Effector memory CD8-positive, alpha-beta T cell (primary cell): ENCODE measurements around the gene VARS2.
A peak's percentile ranks its signal among the peaks of the same experiment; 100 is the strongest.

Experiments
- ATAC-seq: fragments of 150-1000 bp; cut with Tn5 transposase; replicated peaks from 2 replicates; pipeline ENCODE4 v1.10.0; 2021; ENCODE audit warnings: mild to moderate bottlenecking, moderate library complexity
- DNase-seq, 3 experiments: peaks; one replicate each; pipeline ENCODE4 v3.0.0; 2021
- H3K27ac Mint-ChIP-seq, 2 donors: one replicate each; pipeline ENCODE4 v1.8.0; 2022; ENCODE audit warnings: mild to moderate bottlenecking in 2 of 2, mixed read lengths in 2 of 2, moderate library complexity in 2 of 2
- H3K27me3 Mint-ChIP-seq, 2 donors: one replicate each; pipeline ENCODE4 v1.8.0; 2022; ENCODE audit warnings: mixed read lengths in 2 of 2
- H3K36me3 Mint-ChIP-seq: one replicate; pipeline ENCODE4 v1.8.0; 2022; ENCODE audit warnings: mild to moderate bottlenecking, moderate library complexity, mixed read lengths; ENCODE audit not compliant: insufficient read depth
- H3K4me1 Mint-ChIP-seq, 2 donors: one replicate each; pipeline ENCODE4 v1.8.0; 2022; ENCODE audit warnings: low read depth in 2 of 2, mixed read lengths in 2 of 2
- H3K4me3 Mint-ChIP-seq, 2 donors: one replicate each; pipeline ENCODE4 v1.8.0; 2022; ENCODE audit warnings: mild to moderate bottlenecking in 2 of 2, mixed read lengths in 2 of 2, moderate library complexity in 2 of 2
- H3K9me3 Mint-ChIP-seq, 2 donors: one replicate each; pipeline ENCODE4 v1.8.0; 2022; ENCODE audit warnings: mixed read lengths in 2 of 2

VARS2 gene

DNA sequence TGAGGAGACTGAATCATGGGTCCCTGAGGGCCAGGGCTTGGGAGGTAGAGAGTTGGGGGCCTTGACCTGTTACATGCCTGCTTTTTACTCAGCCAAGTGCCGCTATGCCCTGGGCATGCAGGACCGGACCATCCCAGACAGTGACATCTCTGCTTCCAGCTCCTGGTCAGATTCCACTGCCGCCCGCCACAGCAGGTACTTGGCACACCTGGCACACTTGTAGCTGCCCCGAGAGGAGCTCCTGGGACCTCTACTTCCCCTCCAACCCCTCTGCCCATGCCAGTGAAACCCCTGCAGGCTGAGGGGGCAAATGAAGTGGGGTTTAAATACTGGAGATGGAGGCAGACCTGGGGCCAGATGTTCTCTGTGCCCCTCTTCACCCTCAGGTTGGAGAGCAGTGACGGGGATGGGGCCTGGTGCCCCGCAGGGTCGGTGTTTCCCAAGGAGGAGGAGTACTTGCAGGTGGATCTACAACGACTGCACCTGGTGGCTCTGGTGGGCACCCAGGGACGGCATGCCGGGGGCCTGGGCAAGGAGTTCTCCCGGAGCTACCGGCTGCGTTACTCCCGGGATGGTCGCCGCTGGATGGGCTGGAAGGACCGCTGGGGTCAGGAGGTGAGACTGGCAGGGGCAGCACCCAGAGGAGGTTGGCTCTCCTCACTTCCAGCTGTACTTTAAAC is 25.1 kb upstream of the VARS2 start:
- Mint-ChIP-seq H3K27ac (no peak overlapping the region), H3K36me3 (peaks cover 4% of the 10 kb centered on the region), H3K27me3 (peaks cover 0 to 17% of the 10 kb centered on the region in 2 donors), H3K9me3 (no peaks in the 10 kb centered on the region), H3K4me3 (no peak overlapping the region), H3K4me1 (peaks cover 16 to 20% of the 10 kb centered on the region in 2 donors)
- no peak for DNase-seq
- no peak for ATAC-seq

- no peak for ATAC-seq
- Mint-ChIP-seq H3K27ac (no peak overlapping the region), H3K9me3 (no peaks in the 10 kb centered on the region), H3K36me3 (peaks cover 4% of the 10 kb centered on the region), H3K4me1 (peaks cover 16 to 20% of the 10 kb centered on the region in 2 donors), H3K27me3 (peaks cover 0 to 17% of the 10 kb centered on the region in 2 donors), H3K4me3 (no peak overlapping the region)
- DNase-seq, result no peak
Measured at GRCh38 chr6:30889496-30889885, 24.5 kb upstream of the VARS2 start.

DNA sequence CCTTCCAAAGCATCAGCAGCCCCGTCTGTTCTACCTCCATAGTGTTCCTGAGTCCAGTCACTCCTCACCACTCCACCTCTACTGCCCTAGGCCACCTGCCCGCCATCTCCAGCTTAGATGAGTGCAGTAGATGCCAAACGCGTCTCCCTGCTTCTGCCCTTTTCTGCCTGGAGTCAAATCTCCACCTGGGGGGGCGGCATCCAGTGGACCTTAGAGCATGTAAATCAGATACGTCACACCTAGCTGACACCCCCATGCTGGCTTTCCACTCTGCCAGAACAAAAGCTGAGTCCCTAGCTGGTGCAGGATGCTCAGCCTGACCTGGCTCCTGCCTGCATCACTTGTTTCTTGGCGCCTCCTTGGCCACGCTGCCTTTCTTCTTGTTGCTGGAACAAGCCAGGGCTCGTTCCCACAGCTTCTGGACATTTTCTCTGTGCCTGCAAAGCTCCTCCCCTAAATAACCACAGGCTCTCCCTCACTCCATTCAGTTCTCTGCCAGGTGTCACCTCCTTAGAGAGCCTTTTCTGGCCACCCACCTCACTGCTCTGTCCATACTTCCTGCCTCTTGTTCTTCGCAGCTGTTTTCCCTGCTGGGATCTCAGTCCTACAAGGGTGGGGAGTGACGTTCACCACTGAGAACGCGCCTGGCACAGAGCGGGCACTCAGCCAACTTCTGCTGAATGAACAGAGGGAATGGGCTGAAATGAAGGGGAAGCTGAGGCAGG is 24.0 kb upstream of the VARS2 start:
- no peak overlapping the region for H3K27ac Mint-ChIP-seq
- no peaks in the 10 kb centered on the region for H3K9me3 Mint-ChIP-seq
- H3K36me3 Mint-ChIP-seq, result peaks cover 4% of the 10 kb centered on the region
- H3K27me3 Mint-ChIP-seq, result peaks cover 0 to 17% of the 10 kb centered on the region in 2 donors
- no peak for ATAC-seq
- no peak overlapping the region for H3K4me3 Mint-ChIP-seq
- no peak for DNase-seq
- peaks cover 16% of the 10 kb centered on the region in 2 donors for H3K4me1 Mint-ChIP-seq

DNA sequence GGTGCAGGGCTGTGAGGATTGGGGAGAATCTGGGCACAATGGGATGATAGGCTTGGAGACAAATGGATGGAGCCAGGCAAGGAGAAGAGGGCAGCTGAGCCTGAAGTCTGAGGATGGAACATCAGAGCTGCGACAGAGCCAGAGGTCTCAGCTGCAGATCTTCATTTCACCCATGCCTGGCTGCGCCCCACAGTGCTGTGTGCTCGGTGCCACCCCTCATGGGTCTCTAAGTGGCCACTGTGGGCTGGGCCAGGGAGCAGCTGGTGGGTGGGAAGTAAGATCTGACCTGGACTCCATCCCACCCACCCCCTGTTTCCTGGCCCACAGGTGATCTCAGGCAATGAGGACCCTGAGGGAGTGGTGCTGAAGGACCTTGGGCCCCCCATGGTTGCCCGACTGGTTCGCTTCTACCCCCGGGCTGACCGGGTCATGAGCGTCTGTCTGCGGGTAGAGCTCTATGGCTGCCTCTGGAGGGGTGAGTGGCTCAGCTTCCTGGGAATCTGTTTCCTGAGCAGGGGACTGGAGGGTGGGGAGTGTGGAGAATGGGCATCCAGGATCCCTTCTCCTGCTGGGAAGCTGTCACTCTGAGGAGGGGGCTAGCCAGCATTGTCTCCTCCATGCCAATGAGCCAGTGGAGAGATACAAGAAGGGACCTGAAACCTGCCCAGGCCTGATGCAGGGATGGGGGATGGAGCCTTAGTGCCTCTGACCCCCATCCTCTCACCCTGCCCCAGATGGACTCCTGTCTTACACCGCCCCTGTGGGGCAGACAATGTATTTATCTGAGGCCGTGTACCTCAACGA is 23.2 kb upstream of the VARS2 start:
- no peak overlapping the region for H3K4me3 Mint-ChIP-seq
- no peaks in the 10 kb centered on the region for H3K9me3 Mint-ChIP-seq
- H3K4me1 Mint-ChIP-seq, result peaks cover 9 to 10% of the 10 kb centered on the region in 2 donors
- H3K27me3 Mint-ChIP-seq, result peaks cover 0 to 10% of the 10 kb centered on the region in 2 donors
- no peak overlapping the region for H3K27ac Mint-ChIP-seq
- DNase-seq, result no peak
- H3K36me3 Mint-ChIP-seq, result peaks cover 4% of the 10 kb centered on the region
- no peak for ATAC-seq

GRCh38 chr6:30891450-30891723 is 22.7 kb upstream of the VARS2 start:
- Mint-ChIP-seq H3K4me3 (no peak overlapping the region), H3K36me3 (peaks cover 4% of the 10 kb centered on the region), H3K27me3 (peaks cover 0 to 5% of the 10 kb centered on the region in 2 donors), H3K4me1 (peaks cover 5% of the 10 kb centered on the region in 2 donors), H3K27ac (no peak overlapping the region), H3K9me3 (no peaks in the 10 kb centered on the region)
- ATAC-seq (no peak), DNase-seq (no peak)

DNA sequence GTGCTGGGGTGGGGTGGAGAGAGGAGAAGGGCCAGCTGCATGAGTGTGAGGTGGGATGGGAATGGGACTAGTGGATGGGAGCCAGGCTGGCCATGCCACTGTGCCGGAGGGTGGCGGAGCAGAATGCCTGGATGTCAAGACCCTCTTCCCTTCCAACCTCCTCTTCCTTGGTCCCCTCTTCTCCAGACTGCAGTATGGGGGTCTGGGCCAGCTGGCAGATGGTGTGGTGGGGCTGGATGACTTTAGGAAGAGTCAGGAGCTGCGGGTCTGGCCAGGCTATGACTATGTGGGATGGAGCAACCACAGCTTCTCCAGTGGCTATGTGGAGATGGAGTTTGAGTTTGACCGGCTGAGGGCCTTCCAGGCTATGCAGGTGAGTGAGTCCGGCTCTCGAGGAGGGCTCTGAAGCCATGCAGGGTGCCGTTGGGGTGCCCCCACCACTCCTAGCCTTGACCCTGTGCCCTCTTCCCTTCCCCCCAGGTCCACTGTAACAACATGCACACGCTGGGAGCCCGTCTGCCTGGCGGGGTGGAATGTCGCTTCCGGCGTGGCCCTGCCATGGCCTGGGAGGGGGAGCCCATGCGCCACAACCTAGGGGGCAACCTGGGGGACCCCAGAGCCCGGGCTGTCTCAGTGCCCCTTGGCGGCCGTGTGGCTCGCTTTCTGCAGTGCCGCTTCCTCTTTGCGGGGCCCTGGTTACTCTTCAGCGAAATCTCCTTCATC is 22.1 kb upstream of the VARS2 start:
- DNase-seq (no peak), ATAC-seq (no peak)
- Mint-ChIP-seq H3K27ac (no peak overlapping the region), H3K4me3 (no peak overlapping the region), H3K36me3 (peaks cover 4% of the 10 kb centered on the region), H3K27me3 (no peaks in the 10 kb centered on the region), H3K4me1 (peaks cover 0 to 1% of the 10 kb centered on the region in 2 donors), H3K9me3 (no peaks in the 10 kb centered on the region)

- DNase-seq (no peak), ATAC-seq (no peak)
- Mint-ChIP-seq H3K9me3 (no peaks in the 10 kb centered on the region), H3K27ac (no peak overlapping the region), H3K36me3 (peaks cover 4% of the 10 kb centered on the region), H3K4me1 (peaks cover 0 to 1% of the 10 kb centered on the region in 2 donors), H3K27me3 (no peaks in the 10 kb centered on the region), H3K4me3 (no peak overlapping the region)
Measured at GRCh38 chr6:30893001-30893591, 20.9 kb upstream of the VARS2 start.

- no peak overlapping the region for H3K27ac Mint-ChIP-seq
Measured at GRCh38 chr6:30893666-30894065, 20.4 kb upstream of the VARS2 start.

GRCh38 chr6:30894381-30894780 is 19.7 kb upstream of the VARS2 start:
- DNase-seq, result no peak
- H3K4me1 Mint-ChIP-seq, result no peaks in the 10 kb centered on the region
- H3K36me3 Mint-ChIP-seq, result peaks cover 4% of the 10 kb centered on the region
- no peak for ATAC-seq
- peak overlapping the region in 1 of 2 donors; percentile 8 for H3K27ac Mint-ChIP-seq
- H3K4me3 Mint-ChIP-seq, result no peak overlapping the region
- H3K9me3 Mint-ChIP-seq, result no peaks in the 10 kb centered on the region
- H3K27me3 Mint-ChIP-seq, result no peaks in the 10 kb centered on the region

More at GRCh38 chr6:30893666-30894065, 20.4 kb upstream of the VARS2 start:
- Mint-ChIP-seq H3K27me3 (no peaks in the 10 kb centered on the region), H3K36me3 (peaks cover 4% of the 10 kb centered on the region), H3K9me3 (no peaks in the 10 kb centered on the region), H3K4me3 (no peak overlapping the region), H3K4me1 (no peaks in the 10 kb centered on the region)
- DNase-seq, result no peak
- no peak for ATAC-seq

DNA sequence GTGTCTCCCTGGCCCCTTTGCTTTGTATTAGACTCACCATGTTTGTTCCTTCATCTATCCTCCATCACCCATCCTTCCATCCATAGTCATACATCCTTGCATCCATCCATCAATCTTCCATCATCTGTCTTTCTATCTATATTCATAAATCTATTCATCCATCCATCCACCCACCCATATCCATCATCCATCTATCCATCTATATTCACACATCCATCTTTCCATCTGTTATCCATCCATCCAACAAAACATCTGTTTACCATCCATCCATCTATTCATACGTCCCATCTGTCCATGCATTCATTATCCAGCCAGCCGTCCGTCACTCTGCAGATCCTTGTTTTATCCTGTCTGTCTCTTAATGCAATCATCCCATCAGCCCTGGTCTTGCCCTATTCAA is 19.1 kb upstream of the VARS2 start:
- no peak for ATAC-seq
- DNase-seq, result no peak
- Mint-ChIP-seq H3K9me3 (no peaks in the 10 kb centered on the region), H3K36me3 (peaks cover 4% of the 10 kb centered on the region), H3K27me3 (no peaks in the 10 kb centered on the region), H3K27ac (peak overlapping the region in 1 of 2 donors; percentile 8), H3K4me1 (no peaks in the 10 kb centered on the region), H3K4me3 (no peak overlapping the region)

DNA sequence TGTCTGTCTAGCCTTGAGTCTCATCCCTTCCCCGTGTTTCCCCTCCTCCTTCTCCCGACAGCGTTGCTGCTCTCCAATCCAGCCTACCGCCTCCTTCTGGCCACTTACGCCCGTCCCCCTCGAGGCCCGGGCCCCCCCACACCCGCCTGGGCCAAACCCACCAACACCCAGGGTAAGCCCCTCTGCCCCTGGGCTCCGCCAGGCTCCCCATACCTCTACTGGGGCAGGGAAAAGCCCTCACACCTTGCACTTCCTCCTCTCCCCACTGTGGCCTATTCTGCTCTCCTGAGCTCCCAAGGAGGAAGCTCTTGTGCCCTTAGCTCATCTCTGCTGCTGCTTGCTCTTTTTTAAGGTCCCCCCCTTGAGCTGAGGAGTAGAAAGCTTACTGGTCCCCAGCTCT is 18.7 kb upstream of the VARS2 start:
- H3K4me3 Mint-ChIP-seq, result no peak overlapping the region
- no peaks in the 10 kb centered on the region for H3K4me1 Mint-ChIP-seq
- DNase-seq (no peak), ATAC-seq (no peak)
- peaks cover 4% of the 10 kb centered on the region for H3K36me3 Mint-ChIP-seq
- H3K27me3 Mint-ChIP-seq, result no peaks in the 10 kb centered on the region
- no peaks in the 10 kb centered on the region for H3K9me3 Mint-ChIP-seq
- H3K27ac Mint-ChIP-seq, result no peak overlapping the region

- DNase-seq, result no peak
- ATAC-seq, result no peak
- no peak overlapping the region for H3K27ac Mint-ChIP-seq
- no peak overlapping the region for H3K4me3 Mint-ChIP-seq
- H3K27me3 Mint-ChIP-seq, result no peaks in the 10 kb centered on the region
- no peaks in the 10 kb centered on the region for H3K9me3 Mint-ChIP-seq
- H3K4me1 Mint-ChIP-seq, result no peaks in the 10 kb centered on the region
- no peaks in the 10 kb centered on the region for H3K36me3 Mint-ChIP-seq
Measured at GRCh38 chr6:30896541-30896940, 17.5 kb upstream of the VARS2 start.

DNA sequence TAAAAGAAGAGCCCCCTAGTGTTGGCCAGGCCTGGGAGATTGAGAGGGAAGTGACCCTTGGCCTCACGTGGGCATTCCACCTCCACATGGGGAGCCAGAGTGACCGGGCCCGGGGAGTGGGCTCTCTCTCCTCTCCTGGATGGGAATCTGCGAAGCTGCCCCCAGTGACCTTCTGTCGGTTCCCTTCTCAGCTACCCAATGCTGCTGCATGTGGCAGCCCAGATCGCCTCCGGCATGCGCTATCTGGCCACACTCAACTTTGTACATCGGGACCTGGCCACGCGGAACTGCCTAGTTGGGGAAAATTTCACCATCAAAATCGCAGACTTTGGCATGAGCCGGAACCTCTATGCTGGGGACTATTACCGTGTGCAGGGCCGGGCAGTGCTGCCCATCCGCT is 16.2 kb upstream of the VARS2 start:
- H3K36me3 Mint-ChIP-seq, result no peaks in the 10 kb centered on the region
- no peaks in the 10 kb centered on the region for H3K27me3 Mint-ChIP-seq
- DNase-seq, result no peak
- H3K9me3 Mint-ChIP-seq, result no peaks in the 10 kb centered on the region
- no peak overlapping the region for H3K4me3 Mint-ChIP-seq
- no peak for ATAC-seq
- no peaks in the 10 kb centered on the region for H3K4me1 Mint-ChIP-seq
- H3K27ac Mint-ChIP-seq, result no peak overlapping the region
